Measurements from ENCODE around the gene TRIO. TPM values are rescaled to one million over a fixed set of nuclear protein-coding genes. Genes with fewer than 3 reads are reported as not detected.

Gene TRIO
- total RNA-seq, 4 donors from 2014 or later: 186 to 388 (median 285) TPM

- Histone ChIP-seq H3K27ac (no peak overlapping the region), H3K36me3 (no peaks in the 10 kb centered on the region), H3K9me3 (no peaks in the 10 kb centered on the region), H3K4me1 (no peaks in the 10 kb centered on the region), H3K27me3 (no peaks in the 10 kb centered on the region), H3K4me3 (no peak overlapping the region)
- intact Hi-C loops (cut with DNase I; ENCODE audit: low total_unique reads): no loop called here
- TF ChIP-seq CTCF (IDR thresholded peaks at IDR 0.05) (no peak), EP300 (IDR thresholded peaks at IDR 0.05; ENCODE audit: low read depth) (no peak), POLR2AphosphoS5 (IDR thresholded peaks at IDR 0.05) (no peak), POLR2A (IDR thresholded peaks at IDR 0.05) (no peak)
- DNase-seq: no peak
- in situ Hi-C loops (cut with MboI; ENCODE audit: low pct_ligation_motif_present in 1 of 4, low pct_unique_long_range_greater_than_20kb in 1 of 4, low sequenced_read_pairs in 3 of 4): loop anchor here in 1 of 4 donors (25.0 kb wide), 2 partner anchors 135 to 140 kb away; no protein-coding TSS in a partner anchor
- 96 to 100% methylated on average over 1 to 4 of the region's 4 CpGs for WGBS, 2 donors (ENCODE audit: low coverage in 1 of 2)
Observed at GRCh38 chr5:14122089-14122488, 21.1 kb upstream of the TRIO start.

GRCh38 chr5:14123551-14123950 is 19.6 kb upstream of the TRIO start:
- in situ Hi-C loops (cut with MboI; ENCODE audit: low pct_ligation_motif_present in 1 of 4, low pct_unique_long_range_greater_than_20kb in 1 of 4, low sequenced_read_pairs in 3 of 4) (loop anchor here in 1 of 4 donors (25.0 kb wide), 2 partner anchors 136 to 139 kb away; no protein-coding TSS in a partner anchor), intact Hi-C loops (cut with DNase I; ENCODE audit: low total_unique reads) (no loop called here)
- WGBS, 2 donors (ENCODE audit: low coverage in 1 of 2): 92 to 100% methylated on average over 1 to 4 of the region's 4 CpGs
- H3K4me3 ChIP-seq: no peak overlapping the region
- no peaks in the 10 kb centered on the region for H3K9me3 ChIP-seq
- no peaks in the 10 kb centered on the region for H3K4me1 ChIP-seq
- no peak overlapping the region for H3K27ac ChIP-seq
- H3K36me3 ChIP-seq: no peaks in the 10 kb centered on the region
- no peak for DNase-seq
- no peak for TF ChIP-seq EP300 (IDR thresholded peaks at IDR 0.05; ENCODE audit: low read depth)
- no peak for TF ChIP-seq POLR2A (IDR thresholded peaks at IDR 0.05)
- TF ChIP-seq POLR2AphosphoS5 (IDR thresholded peaks at IDR 0.05): no peak
- TF ChIP-seq CTCF (IDR thresholded peaks at IDR 0.05): no peak
- H3K27me3 ChIP-seq: no peaks in the 10 kb centered on the region

DNA sequence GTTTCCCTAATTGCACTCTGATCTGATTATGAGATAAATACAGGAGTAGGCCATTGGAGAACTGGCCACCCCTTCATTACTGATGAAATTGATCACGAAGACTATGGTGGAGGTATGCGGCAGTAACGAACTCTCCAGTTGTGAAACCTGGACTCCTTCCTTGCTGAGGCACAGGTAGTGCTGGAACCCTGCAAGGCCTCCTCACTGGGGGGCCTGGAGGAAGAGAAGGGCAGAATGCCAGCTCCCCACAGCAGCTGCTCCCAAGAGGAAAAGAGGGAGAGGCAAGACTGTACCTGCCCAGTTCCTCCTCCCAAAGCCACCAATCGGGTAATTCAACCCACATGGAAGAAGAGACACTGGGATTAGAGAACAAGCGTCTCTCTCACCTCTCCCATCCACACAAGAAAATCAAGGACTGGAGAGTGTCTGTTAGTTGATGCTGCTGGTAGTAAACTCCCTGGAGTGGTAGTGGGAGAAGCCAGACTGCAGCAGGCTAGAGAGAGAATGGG is 19.1 kb upstream of the TRIO start:
- in situ Hi-C loops (cut with MboI; ENCODE audit: low pct_ligation_motif_present in 1 of 4, low pct_unique_long_range_greater_than_20kb in 1 of 4, low sequenced_read_pairs in 3 of 4): loop anchor here in 1 of 4 donors (25.0 kb wide), 2 partner anchors 137 to 138 kb away; no protein-coding TSS in a partner anchor
- no peak for TF ChIP-seq POLR2AphosphoS5 (IDR thresholded peaks at IDR 0.05)
- no peak for TF ChIP-seq POLR2A (IDR thresholded peaks at IDR 0.05)

GRCh38 chr5:14125262-14125661 is 17.9 kb upstream of the TRIO start:
- TF ChIP-seq POLR2AphosphoS5 (IDR thresholded peaks at IDR 0.05) (no peak), EP300 (IDR thresholded peaks at IDR 0.05; ENCODE audit: low read depth) (no peak), POLR2A (IDR thresholded peaks at IDR 0.05) (no peak), CTCF (IDR thresholded peaks at IDR 0.05) (no peak)
- DNase-seq: no peak
- intact Hi-C loops (cut with DNase I; ENCODE audit: low total_unique reads): no loop called here
- no peaks in the 10 kb centered on the region for H3K9me3 ChIP-seq
- in situ Hi-C loops (cut with MboI; ENCODE audit: low pct_ligation_motif_present in 1 of 4, low pct_unique_long_range_greater_than_20kb in 1 of 4, low sequenced_read_pairs in 3 of 4): no loop called here
- WGBS, 2 donors (ENCODE audit: low coverage in 1 of 2): 40 to 79% methylated on average over 1 of the region's 1 CpG
- H3K27ac ChIP-seq: no peak overlapping the region
- H3K36me3 ChIP-seq: no peaks in the 10 kb centered on the region
- H3K4me3 ChIP-seq: no peak overlapping the region
- peaks cover 7% of the 10 kb centered on the region for H3K27me3 ChIP-seq
- no peaks in the 10 kb centered on the region for H3K4me1 ChIP-seq

More for the DNA sequence above, 19.1 kb upstream of the TRIO start:
- Histone ChIP-seq H3K27ac (no peak overlapping the region), H3K4me1 (no peaks in the 10 kb centered on the region), H3K36me3 (no peaks in the 10 kb centered on the region), H3K9me3 (no peaks in the 10 kb centered on the region), H3K27me3 (no peaks in the 10 kb centered on the region), H3K4me3 (no peak overlapping the region)
- DNase-seq: no peak
- intact Hi-C loops (cut with DNase I; ENCODE audit: low total_unique reads): no loop called here
- WGBS, 2 donors (ENCODE audit: low coverage in 1 of 2): 90 to 100% methylated on average over 1 to 5 of the region's 5 CpGs

DNA sequence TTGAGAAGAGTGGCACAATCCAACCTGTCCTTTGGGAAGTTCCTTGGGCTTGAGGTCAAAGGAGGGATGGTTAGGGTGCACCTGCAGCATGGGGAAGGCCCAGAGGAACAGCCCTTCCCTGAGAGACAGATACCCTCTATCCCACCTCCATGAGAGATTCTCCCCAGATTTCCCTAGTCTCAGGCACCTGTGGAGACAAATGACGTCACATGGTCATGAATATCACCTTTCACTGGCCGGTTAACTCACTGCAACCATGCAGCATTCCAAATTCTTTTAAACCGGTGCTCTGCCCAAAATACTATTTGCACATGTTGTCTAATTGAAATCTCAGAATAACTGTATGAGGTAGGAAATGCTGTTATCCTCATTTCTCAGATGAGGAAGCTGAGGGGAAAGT is 15.6 kb upstream of the TRIO start:
- 62 to 86% methylated on average over 2 to 3 of the region's 3 CpGs for WGBS, 2 donors (ENCODE audit: low coverage in 1 of 2)
- no peaks in the 10 kb centered on the region for H3K4me1 ChIP-seq
- no peak overlapping the region for H3K27ac ChIP-seq
- TF ChIP-seq CTCF (IDR thresholded peaks at IDR 0.05): no peak
- H3K9me3 ChIP-seq: no peaks in the 10 kb centered on the region
- no peaks in the 10 kb centered on the region for H3K36me3 ChIP-seq
- H3K4me3 ChIP-seq: no peak overlapping the region
- DNase-seq: no peak
- H3K27me3 ChIP-seq: peaks cover 17% of the 10 kb centered on the region
- in situ Hi-C loops (cut with MboI; ENCODE audit: low pct_ligation_motif_present in 1 of 4, low pct_unique_long_range_greater_than_20kb in 1 of 4, low sequenced_read_pairs in 3 of 4) (no loop called here), intact Hi-C loops (cut with DNase I; ENCODE audit: low total_unique reads) (no loop called here)

All from transverse colon (tissue), 4 donors.